ENCODE data around the gene MANF.

The MANF gene

GRCh38 chr3:51338632-51339031 lies 46.5 kb upstream of the MANF start:
- TF ChIP-seq OSR1 (CRISPR knock-in tag; IDR thresholded peaks at IDR 0.05): no peak
- no peak for TF ChIP-seq ZC3H10 (CRISPR knock-in tag; IDR thresholded peaks at IDR 0.05)
- no peak for TF ChIP-seq CSDC2 (CRISPR knock-in tag; IDR thresholded peaks at IDR 0.05)
- no peak for TF ChIP-seq ISL1 (CRISPR knock-in tag; IDR thresholded peaks at IDR 0.05)
- no peak for TF ChIP-seq CREB5 (CRISPR knock-in tag; IDR thresholded peaks at IDR 0.05; ENCODE audit: low read depth)
- ATAC-seq: no peak

- TF ChIP-seq POU6F1 (CRISPR knock-in tag; IDR thresholded peaks at IDR 0.05; ENCODE audit: borderline replicate concordance, low read depth): no peak
- no peak for TF ChIP-seq CSDC2 (CRISPR knock-in tag; IDR thresholded peaks at IDR 0.05)
- TF ChIP-seq SNAI2 (CRISPR knock-in tag; IDR thresholded peaks at IDR 0.05): no peak
- no peak; the same call in 1 of the 2 replicates for TF ChIP-seq ISL1 (CRISPR knock-in tag; IDR thresholded peaks at IDR 0.05)
- TF ChIP-seq BACH2 (CRISPR knock-in tag; IDR thresholded peaks at IDR 0.05; ENCODE audit: borderline replicate concordance): no peak
- TF ChIP-seq CSRNP3 (CRISPR knock-in tag; IDR thresholded peaks at IDR 0.05): no peak
- no peak for TF ChIP-seq ZNF8 (CRISPR knock-in tag; IDR thresholded peaks at IDR 0.05)
- TF ChIP-seq PATZ1 (CRISPR knock-in tag; IDR thresholded peaks at IDR 0.05; ENCODE audit: borderline replicate concordance): no peak
- no peak for TF ChIP-seq TCF4 (CRISPR knock-in tag; IDR thresholded peaks at IDR 0.05; ENCODE audit: borderline replicate concordance)
- TF ChIP-seq ZFP3 (CRISPR knock-in tag; IDR thresholded peaks at IDR 0.05): no peak
- no peak for TF ChIP-seq ESRRG (CRISPR knock-in tag; IDR thresholded peaks at IDR 0.05)
- no peak for TF ChIP-seq GLIS3 (CRISPR knock-in tag; IDR thresholded peaks at IDR 0.05)
- TF ChIP-seq CREB5 (CRISPR knock-in tag; IDR thresholded peaks at IDR 0.05; ENCODE audit: low read depth): no peak
- TF ChIP-seq ZFP30 (CRISPR knock-in tag; IDR thresholded peaks at IDR 0.05): no peak
- no peak for TF ChIP-seq OSR1 (CRISPR knock-in tag; IDR thresholded peaks at IDR 0.05)
- TF ChIP-seq RARB (CRISPR knock-in tag; IDR thresholded peaks at IDR 0.05): no peak
- TF ChIP-seq ZC3H10 (CRISPR knock-in tag; IDR thresholded peaks at IDR 0.05): no peak
- no peak for TF ChIP-seq TOX (CRISPR knock-in tag; IDR thresholded peaks at IDR 0.05; ENCODE audit: borderline replicate concordance)
- no peak for TF ChIP-seq ARNTL (CRISPR knock-in tag; IDR thresholded peaks at IDR 0.05; ENCODE audit: borderline replicate concordance, low read depth)
- TF ChIP-seq ZNF565 (CRISPR knock-in tag; conservative IDR thresholded peaks at IDR 0.05; ENCODE audit: low read depth): no peak
- peak; percentile 96 for ATAC-seq
Measured at GRCh38 chr3:51340013-51340829, 44.9 kb upstream of the MANF start.

- peak; percentile 25 for ATAC-seq
- TF ChIP-seq ISL1 (CRISPR knock-in tag; IDR thresholded peaks at IDR 0.05) (no peak), ZNF8 (CRISPR knock-in tag; IDR thresholded peaks at IDR 0.05) (no peak), RARB (CRISPR knock-in tag; IDR thresholded peaks at IDR 0.05) (no peak), TCF4 (CRISPR knock-in tag; IDR thresholded peaks at IDR 0.05; ENCODE audit: borderline replicate concordance) (no peak), CREB5 (CRISPR knock-in tag; IDR thresholded peaks at IDR 0.05; ENCODE audit: low read depth) (no peak), TSHZ2 (CRISPR knock-in tag; IDR thresholded peaks at IDR 0.05) (no peak), POU6F1 (CRISPR knock-in tag; IDR thresholded peaks at IDR 0.05; ENCODE audit: borderline replicate concordance, low read depth) (no peak), TOX (CRISPR knock-in tag; IDR thresholded peaks at IDR 0.05; ENCODE audit: borderline replicate concordance) (no peak), PPARA (CRISPR knock-in tag; IDR thresholded peaks at IDR 0.05; ENCODE audit: borderline replicate concordance) (no peak), ZFP30 (CRISPR knock-in tag; IDR thresholded peaks at IDR 0.05) (no peak)
Measured at GRCh38 chr3:51340989-51341636, 44.0 kb upstream of the MANF start.

All from SK-N-SH treated with all-trans-retinoic acid at 6 μM for 48 hours (cell line).